ENCODE measurements around the gene INPP4B.
"Not testable (repeated sequence)": the region's sequence is repeated elsewhere in the genome, so short reads cannot be mapped to it uniquely, and the experiment has no call there.

Gene INPP4B

GRCh38 chr4:142663828-142664227, 182.3 kb downstream of the INPP4B start:
- no peak for DNase-seq

GRCh38 chr4:142660728-142661127, 185.4 kb downstream of the INPP4B start:
- no peak for DNase-seq

GRCh38 chr4:142656178-142656577, 189.9 kb downstream of the INPP4B start:
- peak in 2 of 4 experiments; percentile 0 to 1 for DNase-seq

GRCh38 chr4:142648378-142648777, 197.7 kb downstream of the INPP4B start:
- no peak for DNase-seq

GRCh38 chr4:142645475-142646108, 200.5 kb downstream of the INPP4B start:
- no peak for DNase-seq

GRCh38 chr4:142644628-142645027, 201.5 kb downstream of the INPP4B start:
- not testable (repeated sequence) for DNase-seq

- no peak for DNase-seq
These were observed 208.5 kb downstream of the INPP4B start for GRCh38 chr4:142637614-142638013.

GRCh38 chr4:142631836-142632235, 214.3 kb downstream of the INPP4B start:
- DNase-seq: no peak

GRCh38 chr4:142615324-142615665, 230.8 kb downstream of the INPP4B start:
- no peak for DNase-seq

- no peak for DNase-seq
These were observed 231.3 kb downstream of the INPP4B start for GRCh38 chr4:142614621-142615323.

GRCh38 chr4:142607976-142608375, 238.1 kb downstream of the INPP4B start:
- DNase-seq: no peak

GRCh38 chr4:142600952-142601351, 245.1 kb downstream of the INPP4B start:
- DNase-seq: no peak

- no peak for DNase-seq
These were observed 248.0 kb downstream of the INPP4B start for GRCh38 chr4:142598132-142598531.

GRCh38 chr4:142596595-142596994, 249.5 kb downstream of the INPP4B start:
- no peak for DNase-seq

GRCh38 chr4:142596121-142596520, 250.0 kb downstream of the INPP4B start:
- DNase-seq: no peak

- no peak for DNase-seq
These were observed 250.8 kb downstream of the INPP4B start for GRCh38 chr4:142595222-142595871.

- no peak for DNase-seq
These were observed 260.7 kb downstream of the INPP4B start for GRCh38 chr4:142585411-142585810.

- DNase-seq: no peak
These were observed 262.4 kb downstream of the INPP4B start for GRCh38 chr4:142583708-142584107.

GRCh38 chr4:142582340-142582739, 263.8 kb downstream of the INPP4B start:
- DNase-seq: no peak

- DNase-seq: no peak
These were observed 264.2 kb downstream of the INPP4B start for GRCh38 chr4:142581881-142582280.

GRCh38 chr4:142579443-142579842, 266.7 kb downstream of the INPP4B start:
- no peak for DNase-seq

- no peak for DNase-seq
These were observed 271.8 kb downstream of the INPP4B start for GRCh38 chr4:142574306-142574705.

GRCh38 chr4:142572071-142572470, 274.0 kb downstream of the INPP4B start:
- DNase-seq: no peak

Measured in activated naive CD4-positive, alpha-beta T cell (primary cell).